Activated CD8-positive, alpha-beta memory T cell treated with anti-CD3 and anti-CD28 coated beads for 24 hours (primary cell): ENCODE measurements around the gene CEBPB.

Experiments used
- DNase-seq: peaks from one replicate; pipeline ENCODE4 v3.0.0-alpha.2; 2020

Gene CEBPB

DNA sequence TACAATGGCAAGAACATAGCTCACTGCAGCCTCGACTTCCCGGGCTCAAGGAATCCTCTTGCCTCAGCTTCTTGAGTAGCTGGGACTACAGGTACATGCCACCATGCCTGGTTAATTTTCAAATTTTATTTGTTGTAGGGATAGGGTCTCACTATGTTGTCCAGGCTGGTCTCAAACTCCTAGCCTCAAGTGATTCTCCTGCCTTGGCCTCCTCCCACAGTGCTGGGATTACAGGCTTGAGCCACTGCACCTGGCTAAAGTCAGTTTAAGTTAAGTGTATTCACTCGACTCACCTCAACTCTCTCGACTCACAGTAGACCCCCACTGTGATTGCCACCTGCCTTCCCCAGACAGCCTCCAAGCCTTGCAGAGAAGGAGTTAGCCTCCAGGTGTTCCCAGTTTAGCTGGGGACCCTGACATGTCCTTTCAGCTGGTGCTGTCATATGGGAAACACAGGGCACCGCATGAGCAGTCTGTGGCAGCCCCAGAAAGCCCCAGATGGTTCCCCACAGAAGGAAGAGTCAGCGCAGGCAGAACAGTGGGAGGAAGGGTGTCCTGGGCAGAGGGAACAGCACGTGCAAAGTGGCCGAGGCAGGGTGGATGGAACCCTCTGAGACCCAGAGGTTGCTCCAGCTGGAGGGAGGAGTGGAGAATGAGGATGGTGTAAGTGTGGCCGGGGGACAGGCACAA, 40.4 kb downstream of the CEBPB start:
- no peak for DNase-seq

DNA sequence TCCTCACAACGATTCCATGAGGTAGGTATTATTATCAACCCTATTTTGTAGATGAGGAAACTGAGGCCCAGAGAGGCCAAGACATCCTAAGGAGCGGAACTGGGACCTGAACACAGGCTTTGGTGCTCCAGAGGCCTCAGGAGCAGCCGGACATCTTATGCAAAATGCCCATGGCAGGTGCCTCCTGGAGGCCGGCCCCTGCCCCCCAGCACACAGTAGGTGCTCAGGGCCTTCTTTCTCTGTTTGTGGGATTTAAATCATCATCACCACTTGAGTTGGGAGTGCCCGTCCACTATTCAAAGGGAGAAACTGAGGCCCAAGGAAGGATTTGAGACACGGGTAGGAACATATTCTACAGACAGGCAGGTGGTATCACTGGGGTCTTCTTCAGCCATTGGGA, 41.2 kb downstream of the CEBPB start:
- no peak for DNase-seq

DNA sequence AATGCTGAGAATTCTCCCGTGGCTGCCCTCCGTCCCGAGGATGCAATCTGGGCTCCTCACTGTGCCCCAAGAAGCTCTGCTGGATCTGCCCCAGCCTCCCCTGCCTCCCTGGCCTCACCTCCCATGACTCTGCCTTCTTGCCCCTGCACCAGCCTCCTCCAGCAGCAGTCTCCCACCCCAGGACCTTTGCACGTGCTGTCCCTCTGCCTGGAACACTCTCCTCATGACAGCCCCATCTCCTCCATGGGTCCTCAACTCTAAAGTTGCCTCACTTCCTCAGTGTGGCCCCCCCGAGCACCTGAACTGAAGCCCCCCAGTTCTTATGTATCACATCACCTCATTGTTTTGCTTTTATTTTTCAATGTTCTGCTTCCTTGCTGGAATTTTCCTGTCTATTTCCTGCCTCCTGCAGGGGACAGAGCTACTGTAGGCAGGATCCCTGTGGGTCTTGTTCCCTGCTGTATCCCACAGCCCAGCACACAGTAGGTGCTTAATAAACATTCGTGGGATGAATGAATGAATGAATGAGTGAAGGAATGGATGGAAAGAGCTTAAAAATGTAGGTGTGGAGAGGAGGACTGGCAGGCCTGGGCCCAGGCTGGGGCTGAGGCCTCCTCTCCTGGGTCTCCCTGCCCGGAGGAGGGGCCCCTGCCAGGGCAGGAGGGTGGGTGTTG, 42.2 kb downstream of the CEBPB start:
- DNase-seq: no peak

DNA sequence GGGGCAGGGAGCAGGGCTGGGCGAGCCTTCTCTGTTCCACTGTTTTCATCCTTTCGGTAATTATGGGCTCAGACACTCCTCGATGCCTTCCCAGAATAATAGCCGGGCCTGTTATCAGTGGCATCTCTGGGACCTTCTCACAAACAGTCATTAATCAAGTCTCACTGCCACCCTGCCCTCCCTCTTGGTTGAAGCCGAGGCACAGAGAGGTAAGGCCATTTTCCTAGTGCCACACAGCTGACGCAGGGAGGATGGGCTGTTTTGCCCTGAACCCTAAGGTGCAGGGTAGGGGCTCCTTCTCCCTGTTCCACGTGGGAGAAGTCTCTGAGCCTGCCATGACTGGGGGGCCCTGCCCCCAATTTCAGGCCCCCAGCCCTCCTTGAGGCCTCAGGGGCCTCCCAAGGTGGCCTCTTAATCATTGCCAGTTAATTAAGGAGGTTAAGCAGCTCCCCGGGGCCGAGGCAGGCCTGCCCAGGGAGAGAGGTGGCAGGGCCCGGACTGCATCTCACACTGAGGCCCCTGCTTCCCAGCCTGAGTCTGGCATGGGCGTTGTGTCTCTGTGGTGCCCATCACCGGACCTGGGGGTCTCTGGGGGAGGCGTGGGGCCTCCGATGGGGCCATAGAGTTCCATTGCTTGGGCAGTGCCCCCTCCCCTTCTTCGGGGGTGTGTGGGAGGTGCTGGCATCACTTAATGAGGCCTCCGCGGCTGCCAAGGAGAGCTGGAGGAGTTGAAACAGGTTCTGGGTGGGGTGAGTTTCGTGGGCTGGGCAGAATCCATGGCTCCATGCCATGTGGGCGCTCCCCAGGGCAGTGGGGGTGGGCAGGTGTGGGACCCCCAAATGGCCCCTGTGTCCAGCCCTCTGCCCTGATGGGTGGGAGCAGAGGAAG, 42.9 kb downstream of the CEBPB start:
- no peak for DNase-seq

DNA sequence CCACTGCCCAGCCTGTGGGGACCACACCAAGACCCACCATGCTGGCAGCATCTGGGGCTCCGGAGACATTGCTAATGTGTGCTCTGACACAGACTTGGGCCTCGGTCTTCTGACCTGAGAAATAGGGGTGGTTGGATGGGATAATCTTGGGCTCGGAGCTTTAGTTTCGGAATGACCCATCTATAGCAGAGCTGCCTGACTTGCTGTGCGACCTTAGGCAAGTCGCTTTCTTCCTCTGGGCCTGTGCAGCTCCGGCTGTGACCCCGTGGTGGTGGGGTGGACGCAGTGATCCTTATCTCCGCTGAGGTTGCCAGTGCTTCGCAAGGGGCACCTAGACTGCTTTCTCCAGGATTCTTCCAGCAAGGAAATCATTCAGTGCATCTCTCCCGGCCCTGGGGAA, 43.7 kb downstream of the CEBPB start:
- DNase-seq: no peak

DNA sequence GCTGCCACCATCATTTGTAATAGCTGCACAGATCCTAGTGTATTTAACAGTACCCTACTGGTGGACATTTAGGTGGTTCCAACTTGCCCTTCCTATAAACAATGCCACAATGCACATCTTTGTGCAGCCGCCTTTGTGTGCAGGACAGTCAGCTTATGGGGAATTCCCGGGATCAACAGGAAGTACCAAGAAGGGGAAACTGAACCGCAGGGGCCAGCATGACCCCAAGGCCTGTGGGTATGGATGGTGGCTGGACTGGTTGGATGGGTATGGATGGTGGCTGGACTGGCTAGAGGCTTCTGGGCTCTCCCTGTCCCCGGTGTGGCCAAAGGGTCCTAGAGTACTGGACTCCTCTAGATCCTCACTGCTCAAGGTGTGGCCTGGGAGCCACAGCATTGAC, 46.7 kb downstream of the CEBPB start:
- DNase-seq: no peak

DNA sequence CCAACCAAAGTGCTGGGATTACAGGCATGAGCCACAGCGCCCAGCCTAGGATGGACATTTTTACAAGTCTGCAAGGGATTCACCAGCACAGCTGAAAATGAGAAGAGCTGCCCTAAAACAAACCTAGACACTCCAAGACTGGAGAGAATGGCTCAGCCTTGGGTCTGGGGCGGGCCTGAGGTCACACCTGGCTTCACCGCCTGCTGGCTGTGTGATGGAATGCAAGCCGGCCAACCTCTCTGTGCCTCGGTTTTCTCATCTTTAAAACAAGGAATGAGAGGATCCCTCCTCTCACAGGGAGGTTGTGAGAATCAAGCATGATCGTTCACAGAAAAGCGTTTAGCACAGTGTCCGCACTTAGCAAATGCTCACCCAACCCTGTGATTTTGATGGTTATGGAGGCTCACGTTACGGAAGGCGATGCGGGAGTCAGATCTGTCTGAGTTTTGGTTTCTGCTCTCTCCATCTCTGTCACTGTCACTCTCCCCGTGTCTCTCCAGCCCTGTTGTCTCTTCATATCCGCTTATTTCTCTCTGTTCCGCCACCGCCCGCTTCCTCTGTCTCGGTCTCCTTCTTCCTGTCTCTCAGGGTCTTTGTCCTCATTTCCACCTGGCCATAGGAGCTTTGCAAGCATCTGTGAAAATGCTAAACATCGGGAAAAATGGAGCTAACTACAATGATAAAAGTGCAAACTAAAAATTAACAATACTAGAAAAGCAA, 47.6 kb downstream of the CEBPB start:
- no peak for DNase-seq

DNA sequence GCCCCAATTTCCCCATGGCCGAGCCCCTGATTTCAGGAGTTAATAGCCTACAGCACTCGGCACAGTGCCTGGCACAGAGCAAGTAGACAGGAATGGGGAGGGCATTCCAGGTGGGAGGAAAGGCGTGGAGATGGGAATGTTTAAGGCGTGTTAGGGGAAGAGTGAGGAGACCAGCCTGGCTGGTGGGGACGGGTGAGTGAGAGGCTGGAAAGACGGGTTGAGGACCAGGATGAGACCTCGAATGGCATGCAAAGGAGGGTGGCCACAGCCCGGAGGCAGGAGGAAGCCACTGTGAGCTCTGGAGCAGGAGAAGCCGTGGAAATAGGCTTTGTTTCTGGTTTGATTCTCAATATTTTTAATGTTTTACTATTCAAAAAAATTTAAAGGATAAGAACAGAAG, 49.5 kb downstream of the CEBPB start:
- DNase-seq: no peak

DNA sequence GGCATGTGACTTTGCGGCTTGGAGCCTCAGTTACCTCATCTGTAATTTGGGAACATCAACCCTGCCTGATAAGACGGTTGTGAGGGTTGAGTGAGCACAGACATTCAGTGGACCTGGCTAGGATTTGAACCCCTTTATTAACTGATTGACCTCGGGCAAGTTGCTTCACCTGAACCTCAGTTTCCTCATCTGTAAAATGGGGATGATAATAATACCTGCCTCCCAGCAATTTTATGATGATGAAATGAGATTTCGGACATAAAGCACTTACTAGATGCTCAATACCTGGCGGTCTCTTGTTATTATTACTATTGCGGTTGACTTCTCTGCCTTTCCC, 51.5 kb downstream of the CEBPB start:
- no peak for DNase-seq
